ENCODE data around the gene SUPT4H1. TPM values are rescaled to one million over a fixed set of nuclear protein-coding genes. Genes with fewer than 3 reads are reported as not detected.
"Not testable (repeated sequence)": the region's sequence is repeated elsewhere in the genome, so short reads cannot be mapped to it uniquely, and the experiment has no call there.

SUPT4H1 gene
- 37.0 TPM for total RNA-seq

GRCh38 chr17:58351831-58352595 is at the start of gene SUPT4H1:
TSS of gene SUPT4H1 (minus strand) at chr17:58352201. CDS start at chr17:58352135, 66 bp downstream.
- peak; percentile 97 for DNase-seq

DNA sequence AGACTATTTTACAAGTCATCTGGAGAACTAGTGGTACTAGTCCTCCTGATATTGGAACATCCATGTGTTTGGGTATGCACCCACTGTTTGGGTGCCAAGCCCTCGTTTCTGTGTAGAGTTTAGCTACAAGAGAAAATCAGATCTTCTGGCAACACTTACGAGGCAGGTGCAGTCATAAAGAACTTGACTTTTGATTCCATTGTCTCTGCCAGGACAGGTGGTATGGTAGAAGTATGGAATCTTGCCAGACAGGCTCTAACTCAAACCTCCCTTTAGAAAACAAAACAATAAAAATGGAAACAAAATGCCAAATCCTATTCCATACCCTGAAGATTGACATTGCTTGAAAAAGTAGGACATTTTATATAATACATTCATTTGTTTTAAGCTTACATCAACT is 49.3 kb upstream of the SUPT4H1 start:
- DNase-seq, result no peak

- DNase-seq, result no peak
Observed at GRCh38 chr17:58400826-58401225, 48.8 kb upstream of the SUPT4H1 start.

- no peak for DNase-seq
Observed at GRCh38 chr17:58399974-58400373, 48.0 kb upstream of the SUPT4H1 start.

DNA sequence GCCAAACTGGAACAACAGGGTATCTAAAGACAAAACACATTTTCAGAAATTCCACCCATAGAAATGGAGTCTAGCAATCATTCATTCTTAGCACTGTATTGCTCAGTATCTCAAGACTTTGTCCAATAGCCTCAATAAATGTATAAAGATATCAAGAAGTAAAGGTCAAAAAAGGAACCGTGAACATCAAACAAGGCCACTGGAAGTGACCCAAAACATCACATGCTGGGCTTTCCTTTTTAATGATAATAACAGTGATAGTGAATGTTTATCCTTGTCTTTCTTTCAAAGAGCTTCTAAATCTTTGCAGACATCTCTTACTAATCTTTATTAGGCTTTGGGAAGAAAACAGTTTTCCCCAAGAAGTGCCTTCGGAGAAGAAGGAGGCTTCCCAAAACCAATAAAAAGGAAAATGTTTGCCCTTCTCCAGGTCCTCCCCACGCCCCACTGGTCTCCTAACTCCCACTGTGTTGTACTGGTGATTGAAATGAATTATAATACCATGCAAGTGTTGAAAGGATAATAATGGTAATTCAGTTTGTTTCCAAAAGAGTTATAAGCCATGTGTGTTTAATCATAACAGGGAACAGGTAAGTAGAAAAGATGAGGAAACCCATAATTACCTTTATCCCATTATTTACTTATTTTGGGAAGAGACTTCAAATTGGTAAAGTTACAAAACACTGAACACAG is 46.7 kb upstream of the SUPT4H1 start:
- no peak for DNase-seq

GRCh38 chr17:58397421-58397820 is 45.4 kb upstream of the SUPT4H1 start:
- not testable (repeated sequence) for DNase-seq

DNA sequence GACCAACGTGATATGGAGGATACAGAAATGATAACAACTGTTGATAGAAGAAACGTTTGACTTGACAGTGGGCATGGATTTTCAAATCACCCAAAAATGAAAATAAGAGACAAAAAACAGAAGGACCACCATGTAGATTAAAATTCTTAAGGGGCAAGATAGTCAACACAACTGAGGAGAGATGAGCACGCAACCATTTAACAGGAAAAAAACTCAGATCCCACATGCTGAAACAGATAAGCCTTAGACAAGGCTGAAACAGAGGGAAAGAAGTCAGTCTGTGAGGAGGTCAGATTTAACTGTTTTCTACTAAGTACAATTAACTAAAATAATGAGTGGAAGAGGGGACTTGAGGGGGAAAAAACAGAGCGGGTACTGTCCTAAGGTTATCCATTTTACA is 44.2 kb upstream of the SUPT4H1 start:
- no peak for DNase-seq

DNA sequence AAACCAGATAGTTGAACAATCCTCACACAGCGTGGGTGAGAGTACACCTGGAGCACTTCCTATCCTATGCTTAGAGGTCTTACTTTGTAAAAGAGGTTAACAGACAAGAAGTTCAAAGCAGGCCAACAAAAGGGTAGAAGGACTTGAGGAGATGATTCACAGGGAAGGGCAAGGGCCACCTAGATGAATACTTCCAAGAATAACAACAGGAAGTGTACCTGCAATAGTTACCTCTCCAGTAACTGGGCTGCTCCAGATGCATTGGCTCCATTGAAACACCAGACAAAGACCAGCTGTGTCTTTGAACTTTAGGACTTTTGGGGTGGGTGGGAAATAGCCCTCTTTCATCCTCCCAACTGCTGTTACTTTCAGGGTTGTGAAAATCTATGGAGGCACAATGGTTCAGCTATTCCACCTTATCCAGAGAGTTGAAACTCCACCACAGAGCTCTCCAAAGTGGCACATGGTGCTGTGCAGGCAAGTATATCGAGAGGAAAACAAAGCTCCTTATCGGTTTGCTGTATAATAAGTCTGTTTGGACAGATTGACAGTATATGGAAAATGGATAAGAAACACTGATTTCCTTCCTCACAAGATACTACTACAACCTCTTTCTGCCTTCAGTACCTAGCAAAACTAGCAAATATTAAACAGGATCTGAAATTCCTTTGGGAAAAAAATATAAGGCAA is 42.7 kb upstream of the SUPT4H1 start:
- no peak for DNase-seq

GRCh38 chr17:58391302-58391984 is 39.4 kb upstream of the SUPT4H1 start:
- peak; percentile 62 for DNase-seq

GRCh38 chr17:58390884-58391283 is 38.9 kb upstream of the SUPT4H1 start:
- DNase-seq, result no peak

DNA sequence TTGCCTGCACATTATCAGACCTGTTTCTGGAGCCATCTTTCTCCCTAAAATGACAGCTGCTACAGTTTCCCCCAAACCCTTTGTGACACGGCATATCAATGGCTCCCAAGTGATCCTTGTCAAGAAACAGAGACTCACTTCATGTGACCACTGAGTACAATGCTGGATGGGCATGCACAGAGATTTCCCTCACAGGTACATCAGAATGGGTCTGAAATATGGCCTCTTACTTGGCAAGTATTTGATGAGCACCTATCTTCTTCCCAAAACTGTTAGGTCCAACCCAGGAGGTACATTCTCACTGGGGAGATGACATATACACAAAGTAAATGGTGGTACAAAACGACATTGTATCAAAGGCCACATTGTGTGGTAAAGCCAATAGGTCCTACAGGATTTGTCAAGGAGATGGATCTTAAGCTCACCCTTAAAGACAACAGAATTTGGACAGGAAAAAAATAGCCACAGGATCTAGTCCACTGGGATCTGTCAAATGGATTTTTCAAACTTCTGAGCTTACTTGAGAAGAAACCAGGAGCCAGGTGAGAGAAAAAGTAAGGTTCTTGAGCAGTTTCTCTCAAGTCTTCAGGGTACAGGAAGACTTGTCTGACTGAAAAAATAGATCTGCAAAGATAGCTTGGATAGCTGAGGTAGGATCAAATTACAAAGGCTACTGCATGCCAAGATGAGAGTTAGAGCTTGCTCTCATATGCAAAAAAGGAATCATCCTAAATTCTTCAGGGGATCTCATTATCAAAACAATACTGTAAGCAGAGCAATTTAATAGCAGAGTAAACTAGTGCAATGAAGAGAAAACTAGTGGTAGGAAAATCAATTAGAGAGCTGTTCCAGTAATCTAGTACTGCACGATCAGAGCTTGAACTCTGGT is 36.5 kb upstream of the SUPT4H1 start:
- DNase-seq, result no peak

DNA sequence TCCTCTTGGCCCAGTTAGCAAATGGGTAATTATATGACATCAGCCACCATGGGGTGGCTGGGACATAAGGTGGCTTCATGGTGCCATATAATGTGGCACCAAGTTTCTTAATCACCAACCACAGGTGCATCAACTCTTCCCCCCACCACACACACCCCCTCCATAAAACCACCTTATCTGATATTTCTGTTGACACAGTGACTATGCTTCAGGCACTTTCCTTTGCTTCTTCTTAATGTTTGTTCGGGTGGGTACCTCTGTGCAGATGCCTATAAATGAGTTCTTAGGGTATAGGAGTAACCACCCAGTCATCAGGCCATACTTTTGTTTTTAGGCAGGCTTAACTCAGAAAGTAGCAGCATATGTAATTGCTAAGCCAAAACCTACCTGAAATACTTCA is 35.8 kb upstream of the SUPT4H1 start:
- no peak for DNase-seq

GRCh38 chr17:58386708-58387107 is 34.7 kb upstream of the SUPT4H1 start:
- DNase-seq, result no peak

DNA sequence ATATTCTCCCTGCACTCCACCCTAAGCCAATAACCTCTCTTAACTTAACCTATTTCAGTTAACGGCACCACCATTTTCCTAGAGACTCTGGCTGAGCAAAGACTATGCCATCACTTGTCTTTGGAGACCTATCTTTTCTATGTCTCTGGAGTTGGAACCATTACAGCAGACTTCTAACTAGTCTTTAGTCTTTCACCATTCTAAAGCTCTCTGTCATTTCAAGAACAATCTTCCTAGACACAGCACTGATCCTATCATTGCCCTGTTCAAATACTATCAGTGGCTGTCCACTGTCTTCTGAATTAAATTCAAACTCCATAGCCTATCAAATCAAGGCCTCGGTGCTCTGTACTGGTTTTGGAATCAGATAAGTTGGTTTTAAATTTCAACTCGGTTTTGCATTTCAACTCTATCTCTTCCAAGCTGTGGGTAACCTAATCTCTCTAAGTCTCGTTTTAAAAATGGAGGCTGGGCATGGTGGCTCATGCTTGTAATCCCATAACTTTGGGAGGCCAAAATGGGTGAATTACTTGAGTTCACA is 33.4 kb upstream of the SUPT4H1 start:
- no peak for DNase-seq

DNA sequence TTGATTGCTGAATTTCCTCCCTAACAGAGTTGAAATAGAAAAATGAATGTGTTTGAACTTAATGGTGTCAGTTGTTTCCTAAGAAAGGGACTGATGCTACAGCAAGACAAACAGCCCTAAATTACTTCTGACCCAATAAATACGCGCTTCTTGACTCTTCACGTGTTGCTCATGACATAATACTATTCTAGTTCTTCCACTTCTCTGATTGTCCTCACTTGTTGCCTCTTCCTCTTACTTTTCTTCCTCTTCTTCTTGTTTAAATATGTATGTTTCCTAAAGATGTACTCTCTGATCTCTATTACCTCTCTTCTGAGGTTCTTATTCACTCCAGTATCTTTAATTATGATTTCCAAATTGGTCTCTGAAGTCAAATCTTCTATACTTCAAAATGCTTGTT is 32.9 kb upstream of the SUPT4H1 start:
- no peak for DNase-seq

- no peak for DNase-seq
Observed at GRCh38 chr17:58383892-58384462, 32.0 kb upstream of the SUPT4H1 start.

DNA sequence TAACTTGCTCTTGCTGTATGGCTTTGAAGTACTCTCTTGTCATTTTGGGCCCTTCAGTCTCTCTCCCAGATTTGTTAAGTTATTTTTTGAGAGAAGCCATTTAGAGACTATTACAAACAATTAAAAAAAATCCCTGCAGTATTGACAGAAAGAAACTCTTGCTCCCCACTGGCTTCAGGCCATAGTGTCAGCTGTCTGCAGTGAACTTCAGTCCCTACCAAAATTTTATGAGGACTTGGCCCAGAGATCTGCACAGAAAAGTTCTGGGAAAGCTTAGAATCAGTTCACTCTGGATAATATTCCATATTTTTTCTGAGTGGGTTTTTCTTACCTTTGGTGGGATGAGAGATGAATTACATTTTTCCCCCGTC is 30.9 kb upstream of the SUPT4H1 start:
- peak; percentile 35 for DNase-seq

DNA sequence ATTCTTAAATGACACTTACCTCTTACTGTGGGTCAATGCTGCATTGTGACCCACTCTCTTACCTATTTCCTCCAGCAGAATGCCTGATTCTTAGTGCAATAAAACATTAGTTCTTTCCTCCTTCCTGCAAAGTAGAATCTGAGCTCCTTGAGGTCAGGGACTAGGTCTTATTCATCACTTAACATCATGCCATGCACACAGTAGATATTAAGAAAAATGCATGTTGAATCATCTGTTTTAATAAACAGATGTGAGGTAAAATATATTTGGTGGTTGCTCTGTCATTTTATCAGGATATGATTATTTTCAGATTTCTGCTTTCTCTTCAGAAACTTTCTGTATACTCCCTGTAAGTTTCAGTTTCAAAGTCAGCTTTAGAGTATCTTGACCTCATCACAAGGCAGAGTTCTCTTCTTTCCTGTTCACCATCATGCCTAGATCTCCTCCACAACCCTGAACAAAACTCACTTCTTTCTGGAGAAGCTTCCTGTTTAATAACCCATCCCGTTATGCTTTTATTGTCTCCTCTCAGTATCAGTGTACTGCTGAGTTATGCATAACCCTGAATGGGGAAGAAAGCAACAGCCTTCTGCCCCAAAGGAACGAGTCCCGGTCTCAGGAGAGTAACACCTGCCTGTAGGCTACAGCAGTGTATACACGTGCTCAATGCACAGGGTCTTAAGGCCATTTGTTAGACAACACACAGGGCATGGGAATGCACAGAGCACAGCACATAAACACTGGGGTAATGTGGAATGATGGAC is 30.3 kb upstream of the SUPT4H1 start:
- DNase-seq, result no peak

GRCh38 chr17:58381124-58382035 is 29.4 kb upstream of the SUPT4H1 start:
- DNase-seq, result peak; percentile 21
